GM12865 (cell line): ENCODE data around the gene PEAK1.

Experiments
- DNase-seq: peaks from one replicate; pipeline ENCODE4 v3.0.0; 2010; ENCODE audit warnings: low read depth
- H3K4me3 ChIP-seq: 2 replicates; pipeline ENCODE4 v1.5.1; 2011; ENCODE audit warnings: mild to moderate bottlenecking, low read depth, low read length, control low read depth
- TF ChIP-seq, protein P1 (sequence below): IDR thresholded peaks from 2 replicates; pipeline ENCODE4 v1.5.1; 2011; ENCODE audit warnings: low read length, control low read depth, low read depth, inconsistent platforms; ENCODE audit not compliant: insufficient read depth; ENCODE audit errors: missing control alignments

Gene PEAK1

GRCh38 chr15:77295446-77295845 is 124.5 kb downstream of the PEAK1 start:
- TF ChIP-seq, protein P1, sequence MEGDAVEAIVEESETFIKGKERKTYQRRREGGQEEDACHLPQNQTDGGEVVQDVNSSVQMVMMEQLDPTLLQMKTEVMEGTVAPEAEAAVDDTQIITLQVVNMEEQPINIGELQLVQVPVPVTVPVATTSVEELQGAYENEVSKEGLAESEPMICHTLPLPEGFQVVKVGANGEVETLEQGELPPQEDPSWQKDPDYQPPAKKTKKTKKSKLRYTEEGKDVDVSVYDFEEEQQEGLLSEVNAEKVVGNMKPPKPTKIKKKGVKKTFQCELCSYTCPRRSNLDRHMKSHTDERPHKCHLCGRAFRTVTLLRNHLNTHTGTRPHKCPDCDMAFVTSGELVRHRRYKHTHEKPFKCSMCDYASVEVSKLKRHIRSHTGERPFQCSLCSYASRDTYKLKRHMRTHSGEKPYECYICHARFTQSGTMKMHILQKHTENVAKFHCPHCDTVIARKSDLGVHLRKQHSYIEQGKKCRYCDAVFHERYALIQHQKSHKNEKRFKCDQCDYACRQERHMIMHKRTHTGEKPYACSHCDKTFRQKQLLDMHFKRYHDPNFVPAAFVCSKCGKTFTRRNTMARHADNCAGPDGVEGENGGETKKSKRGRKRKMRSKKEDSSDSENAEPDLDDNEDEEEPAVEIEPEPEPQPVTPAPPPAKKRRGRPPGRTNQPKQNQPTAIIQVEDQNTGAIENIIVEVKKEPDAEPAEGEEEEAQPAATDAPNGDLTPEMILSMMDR, result no peak
- H3K4me3 ChIP-seq, result no peak overlapping the region
- no peak for DNase-seq

DNA sequence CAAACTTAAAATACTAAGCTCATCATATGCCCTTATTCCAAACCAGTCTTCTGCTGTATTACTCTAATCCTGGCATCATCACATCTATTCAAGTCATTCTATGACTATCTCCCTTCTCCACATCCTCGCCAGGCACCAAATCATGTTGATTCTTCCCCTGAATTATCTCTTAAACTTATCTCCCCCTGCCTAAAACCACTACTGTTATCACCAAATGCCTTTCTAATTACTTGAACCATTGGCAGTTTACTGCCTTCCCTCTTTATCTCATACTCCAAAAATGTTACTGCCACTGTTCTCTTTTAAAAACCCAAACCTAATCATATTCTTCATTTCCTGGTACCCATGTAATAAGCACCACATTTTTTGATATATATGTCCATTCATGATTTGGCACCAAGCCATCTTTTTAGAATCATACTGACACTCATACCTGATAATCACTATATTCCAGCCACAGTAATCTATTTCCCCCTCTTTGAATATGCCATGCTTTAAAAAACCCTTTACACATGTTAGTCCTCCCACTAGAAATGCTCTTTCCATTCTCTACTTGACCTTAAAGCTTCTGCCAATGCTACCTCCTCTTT is 126.8 kb downstream of the PEAK1 start:
- H3K4me3 ChIP-seq, result no peak overlapping the region
- TF ChIP-seq, protein P1, result no peak
- DNase-seq, result no peak

- TF ChIP-seq, protein P1, result no peak
- no peak for DNase-seq
- H3K4me3 ChIP-seq, result no peak overlapping the region
These were observed 128.8 kb downstream of the PEAK1 start for GRCh38 chr15:77291107-77291506.

DNA sequence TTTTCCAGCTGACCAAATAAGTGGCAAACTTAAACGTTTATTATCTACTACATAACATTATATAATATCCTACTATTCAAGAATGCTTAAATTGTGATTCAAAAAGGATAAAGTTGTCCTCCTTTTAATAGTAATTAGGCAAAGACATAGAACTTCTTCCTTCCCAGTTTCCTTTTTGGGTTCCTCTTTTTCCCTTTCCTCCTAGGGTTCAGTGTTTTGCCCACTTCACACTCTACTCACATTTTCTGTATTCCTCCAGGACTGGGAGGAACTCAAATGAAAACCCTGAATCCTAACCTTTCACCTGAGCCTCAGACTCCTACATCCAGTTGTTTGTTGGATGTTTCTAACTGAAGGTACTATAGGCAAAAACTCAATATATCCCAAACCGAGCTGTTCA is 132.5 kb downstream of the PEAK1 start:
- no peak overlapping the region for H3K4me3 ChIP-seq
- TF ChIP-seq, protein P1, result no peak
- no peak for DNase-seq

GRCh38 chr15:77285057-77285997 is 134.6 kb downstream of the PEAK1 start:
- DNase-seq, result no peak
- TF ChIP-seq, protein P1, result no peak
- H3K4me3 ChIP-seq, result no peak overlapping the region

GRCh38 chr15:77282333-77282732 is 137.6 kb downstream of the PEAK1 start:
- no peak overlapping the region for H3K4me3 ChIP-seq
- TF ChIP-seq, protein P1, result no peak
- DNase-seq, result no peak
